Neural cell (in vitro differentiated cells): Measurements from ENCODE around the gene C2orf49. TPM values are rescaled to one million over a fixed set of nuclear protein-coding genes. Genes with fewer than 3 reads are reported as not detected.

Source experiments
- H2AFZ ChIP-seq: fragments of 200-600, 300-800 bp; sonication (generic), shearing (Covaris generic); 2 replicates; pipeline ENCODE4 v1.6.0; 2014; ENCODE audit warnings: low read depth, mild to moderate bottlenecking, antibody characterized with exemption, low read length, moderate library complexity
- H3F3A ChIP-seq: fragments of 200-600 bp; shearing (Covaris generic); 2 replicates; pipeline ENCODE4 v1.6.1; 2016; ENCODE audit warnings: mild to moderate bottlenecking, moderate library complexity, mixed read lengths, antibody characterized with exemption, low read length; ENCODE audit not compliant: insufficient read depth, poor library complexity, severe bottlenecking
- H3K27ac ChIP-seq: fragments of 200-600, 300-800 bp; sonication (generic), shearing (Covaris generic); 2 replicates; pipeline ENCODE4 v1.5.1; 2014; ENCODE audit warnings: mild to moderate bottlenecking, low read length, moderate library complexity
- H3K27me3 ChIP-seq: fragments of 300-800, 200-600 bp; sonication (generic), shearing (Covaris generic); 2 replicates; pipeline ENCODE4 v1.6.0; 2014; ENCODE audit warnings: mild to moderate bottlenecking, low read depth, low read length, moderate library complexity; ENCODE audit not compliant: insufficient read depth
- H3K36me3 ChIP-seq: fragments of 300-800, 200-600 bp; sonication (generic), shearing (Covaris generic); 2 replicates; pipeline ENCODE4 v1.5.1; 2014; ENCODE audit warnings: mild to moderate bottlenecking, antibody characterized with exemption, low read length, moderate library complexity; ENCODE audit not compliant: insufficient read depth
- H3K4me2 ChIP-seq: fragments of 300-800, 200-600 bp; sonication (generic), shearing (Covaris generic); 2 replicates; pipeline ENCODE4 v1.6.0; 2014; ENCODE audit warnings: mild to moderate bottlenecking, low read length
- H3K4me3 ChIP-seq: fragments of 300-800, 200-600 bp; sonication (generic), shearing (Covaris generic); 2 replicates; pipeline ENCODE4 v1.5.1; 2014; ENCODE audit warnings: mild to moderate bottlenecking, low read length, moderate library complexity
- H3K79me2 ChIP-seq: fragments of 200-600 bp; shearing (Covaris generic); replicated peaks from 2 replicates; pipeline ENCODE4 v1.6.0; 2014; ENCODE audit warnings: mild to moderate bottlenecking, low read length, moderate library complexity; ENCODE audit not compliant: insufficient read depth
- H3K9ac ChIP-seq: fragments of 300-800, 200-600 bp; sonication (generic), shearing (Covaris generic); 2 replicates; pipeline ENCODE4 v1.6.1; 2016; ENCODE audit warnings: mild to moderate bottlenecking, low read length, mixed read lengths
- H3K9me2 ChIP-seq: fragments of 200-600 bp; shearing (Covaris generic); 2 replicates; pipeline ENCODE4 v1.6.1; 2016; ENCODE audit warnings: mild to moderate bottlenecking, low read length, mixed read lengths; ENCODE audit not compliant: insufficient read depth
- H3K9me3 ChIP-seq: fragments of 200-600, 300-800 bp; sonication (generic), shearing (Covaris generic); 2 replicates; pipeline ENCODE4 v1.6.1; 2016; ENCODE audit warnings: mild to moderate bottlenecking, mixed run types, low read length, moderate library complexity, mixed read lengths
- H4K20me1 ChIP-seq: fragments of 200-600 bp; shearing (Covaris generic); 2 replicates; pipeline ENCODE4 v1.6.1; 2016; ENCODE audit warnings: mild to moderate bottlenecking, mixed run types; ENCODE audit not compliant: insufficient read depth
- CTCF ChIP-seq: fragments of 450-650 bp; IDR thresholded peaks from 2 replicates; pipeline ENCODE4 v1.5.1; 2014; ENCODE audit warnings: antibody characterized with exemption, mild to moderate bottlenecking, moderate library complexity; ENCODE audit not compliant: poor library complexity, severe bottlenecking
- EP300 ChIP-seq: fragments of 450-650 bp; conservative IDR thresholded peaks from 2 replicates; pipeline ENCODE4 v1.6.1; 2014; ENCODE audit warnings: antibody characterized with exemption, mild to moderate bottlenecking, moderate library complexity; ENCODE audit not compliant: poor library complexity, severe bottlenecking
- EZH2 ChIP-seq: fragments of 200-600, 300-800 bp; shearing (Covaris generic), sonication (generic); IDR thresholded peaks from 2 replicates; pipeline ENCODE4 v1.6.1; 2014; ENCODE audit warnings: antibody characterized with exemption, low read length, borderline replicate concordance, mild to moderate bottlenecking; ENCODE audit not compliant: insufficient read depth, poor library complexity, severe bottlenecking
- MXI1 ChIP-seq: fragments of 450-650 bp; conservative IDR thresholded peaks from 2 replicates; pipeline ENCODE4 v1.6.1; 2014; ENCODE audit warnings: antibody characterized with exemption, mild to moderate bottlenecking; ENCODE audit not compliant: poor library complexity, severe bottlenecking
- POLR2AphosphoS5 ChIP-seq: IDR thresholded peaks from 2 replicates; pipeline ENCODE4 v1.6.1; 2012
- RAD21 ChIP-seq: fragments of 450-650 bp; conservative IDR thresholded peaks from 2 replicates; pipeline ENCODE4 v1.6.1; 2014; ENCODE audit warnings: antibody characterized with exemption, mild to moderate bottlenecking, moderate library complexity
- REST ChIP-seq: IDR thresholded peaks from 2 replicates; pipeline ENCODE4 v1.6.1; 2012; ENCODE audit warnings: borderline replicate concordance
- SMC3 ChIP-seq: fragments of 450-650 bp; conservative IDR thresholded peaks from 2 replicates; pipeline ENCODE4 v1.6.1; 2014; ENCODE audit warnings: antibody characterized with exemption, mild to moderate bottlenecking, moderate library complexity; ENCODE audit not compliant: poor library complexity
- TAF1 ChIP-seq: IDR thresholded peaks from 2 replicates; pipeline ENCODE4 v1.6.1; 2012; ENCODE audit warnings: low read depth
- polyA plus RNA-seq: library from polyadenylated mRNA; depleted of rRNA; stranded (reverse); fragments of >200 nt; gene quantifications from 2 replicates; pipeline ENCODE4 v1.2.3, GENCODE V29; 2014

C2orf49 gene
- polyA plus RNA-seq, 1 donor from 2014 or later: 35.6 TPM

GRCh38 chr2:105362862-105363591 is 25.7 kb downstream of the C2orf49 start:
- Histone ChIP-seq H3K36me3 (no peaks in the 10 kb centered on the region), H3K4me2 (no peak overlapping the region), H4K20me1 (no peaks in the 10 kb centered on the region), H3K27me3 (no peaks in the 10 kb centered on the region), H2AFZ (no peak overlapping the region), H3K9ac (no peak overlapping the region), H3F3A (no peaks in the 10 kb centered on the region), H3K4me3 (no peak overlapping the region), H3K27ac (no peak overlapping the region), H3K9me3 (no peaks in the 10 kb centered on the region), H3K79me2 (no peaks in the 10 kb centered on the region), H3K9me2 (no peaks in the 10 kb centered on the region)
- TF ChIP-seq EP300: no peak
- no peak for TF ChIP-seq EZH2
- no peak for TF ChIP-seq POLR2AphosphoS5
- TF ChIP-seq TAF1: no peak
- no peak for TF ChIP-seq CTCF
- TF ChIP-seq RAD21: no peak
- no peak for TF ChIP-seq REST
- no peak for TF ChIP-seq MXI1
- TF ChIP-seq SMC3: no peak

- no peak overlapping the region for H3K9ac ChIP-seq
Measured at GRCh38 chr2:105364436-105365139, 27.2 kb downstream of the C2orf49 start.

More at GRCh38 chr2:105364436-105365139, 27.2 kb downstream of the C2orf49 start:
- H3K36me3 ChIP-seq: no peaks in the 10 kb centered on the region
- H2AFZ ChIP-seq: no peak overlapping the region
- TF ChIP-seq EP300 (no peak), CTCF (no peak)
- H3K4me2 ChIP-seq: no peak overlapping the region
- no peaks in the 10 kb centered on the region for H4K20me1 ChIP-seq
- H3K9me2 ChIP-seq: no peaks in the 10 kb centered on the region
- no peaks in the 10 kb centered on the region for H3F3A ChIP-seq
- H3K4me3 ChIP-seq: no peak overlapping the region
- H3K27me3 ChIP-seq: no peaks in the 10 kb centered on the region
- H3K79me2 ChIP-seq: no peaks in the 10 kb centered on the region
- no peak overlapping the region for H3K27ac ChIP-seq
- no peaks in the 10 kb centered on the region for H3K9me3 ChIP-seq
